H9 (cell line): Measurements from ENCODE around the gene CYP19A1. TPM values are rescaled to one million over a fixed set of nuclear protein-coding genes. Genes with fewer than 3 reads are reported as not detected.

Experiments
- DNase-seq: peaks from one replicate; pipeline ENCODE4 v3.0.0-alpha.2; 2017
- H2AFZ ChIP-seq: one replicate; pipeline ENCODE4 v1.6.1; 2013; ENCODE audit warnings: mild to moderate bottlenecking, low read length, control low read depth, moderate library complexity
- H2AK5ac ChIP-seq: 2 replicates; pipeline ENCODE4 v1.6.1; 2013; ENCODE audit warnings: low read length, control low read depth, mixed read lengths; ENCODE audit not compliant: insufficient read length
- H2BK120ac ChIP-seq: one replicate; pipeline ENCODE4 v1.6.1; 2013; ENCODE audit warnings: low read depth, mild to moderate bottlenecking, low read length, control low read depth, inconsistent platforms; ENCODE audit not compliant: poor library complexity, severe bottlenecking
- H2BK12ac ChIP-seq: 2 replicates; pipeline ENCODE4 v1.6.1; 2013; ENCODE audit warnings: low read length, control low read depth, mixed read lengths, low read depth; ENCODE audit not compliant: insufficient read length
- H2BK15ac ChIP-seq: 2 replicates; pipeline ENCODE4 v1.6.1; 2013; ENCODE audit warnings: low read depth, low read length, control low read depth
- H2BK20ac ChIP-seq: one replicate; pipeline ENCODE4 v1.6.1; 2013; ENCODE audit warnings: low read depth, mild to moderate bottlenecking, low read length, control low read depth, inconsistent platforms; ENCODE audit not compliant: poor library complexity, severe bottlenecking
- H2BK5ac ChIP-seq: 2 replicates; pipeline ENCODE4 v1.6.1; 2013; ENCODE audit warnings: low read length, control low read depth, mixed read lengths; ENCODE audit not compliant: insufficient read length
- H3K14ac ChIP-seq: 2 replicates; pipeline ENCODE4 v1.6.1; 2013; ENCODE audit warnings: low read length, control low read depth; ENCODE audit not compliant: insufficient read depth
- H3K18ac ChIP-seq: 2 replicates; pipeline ENCODE4 v1.6.1; 2013; ENCODE audit warnings: low read depth, mild to moderate bottlenecking, mixed read lengths, low read length, control low read depth; ENCODE audit not compliant: insufficient read length
- H3K23ac ChIP-seq: 2 replicates; pipeline ENCODE4 v1.6.1; 2013; ENCODE audit warnings: low read length, control low read depth, mixed read lengths, low read depth; ENCODE audit not compliant: insufficient read length
- H3K23me2 ChIP-seq: 2 replicates; pipeline ENCODE4 v1.6.1; 2013; ENCODE audit warnings: low read depth, mild to moderate bottlenecking, mixed read lengths, low read length, control low read depth; ENCODE audit not compliant: insufficient read length, poor library complexity, severe bottlenecking
- H3K27ac ChIP-seq: 2 replicates; pipeline ENCODE4 v1.5.1; 2013; ENCODE audit warnings: low read length, control low read depth, mixed read lengths, low read depth; ENCODE audit not compliant: insufficient read length
- H3K27me3 ChIP-seq: 2 replicates; pipeline ENCODE4 v1.6.1; 2013; ENCODE audit warnings: low read length, control low read depth, inconsistent platforms; ENCODE audit not compliant: insufficient read depth
- H3K4ac ChIP-seq: 2 replicates; pipeline ENCODE4 v1.6.1; 2013; ENCODE audit warnings: low read depth, mild to moderate bottlenecking, control low read depth, inconsistent platforms, low read length, moderate library complexity
- H3K4me1 ChIP-seq: 2 replicates; pipeline ENCODE4 v1.6.1; 2013; ENCODE audit warnings: low read length, control low read depth, inconsistent platforms; ENCODE audit not compliant: insufficient read depth
- H3K4me2 ChIP-seq: 2 replicates; pipeline ENCODE4 v1.6.1; 2013; ENCODE audit warnings: low read length, control low read depth, mixed read lengths; ENCODE audit not compliant: insufficient read length, insufficient read depth
- H3K56ac ChIP-seq: 2 replicates; pipeline ENCODE4 v1.6.1; 2013; ENCODE audit warnings: low read depth, mild to moderate bottlenecking, mixed read lengths, low read length, control low read depth; ENCODE audit not compliant: insufficient read length
- H3K79me1 ChIP-seq: 2 replicates; pipeline ENCODE4 v1.6.1; 2013; ENCODE audit warnings: low read depth, mild to moderate bottlenecking, moderate library complexity, low read length, control low read depth, inconsistent platforms; ENCODE audit not compliant: insufficient read depth, poor library complexity, severe bottlenecking
- H3K79me2 ChIP-seq: 2 replicates; pipeline ENCODE4 v1.6.1; 2013; ENCODE audit warnings: low read length, control low read depth, inconsistent platforms; ENCODE audit not compliant: insufficient read depth
- H3K9ac ChIP-seq: 2 replicates; pipeline ENCODE4 v1.6.1; 2013; ENCODE audit warnings: low read length, control low read depth, mixed read lengths; ENCODE audit not compliant: insufficient read length; ENCODE audit errors: extremely low read depth
- H3K9me3 ChIP-seq: one replicate; pipeline ENCODE4 v1.6.1; 2013; ENCODE audit warnings: low read depth, low read length, inconsistent platforms; ENCODE audit not compliant: control insufficient read depth
- H3T11ph ChIP-seq: one replicate; pipeline ENCODE4 v1.6.1; 2013; ENCODE audit warnings: mild to moderate bottlenecking, low read length, control low read depth, inconsistent platforms
- H4K20me1 ChIP-seq: one replicate; pipeline ENCODE4 v1.6.1; 2013; ENCODE audit not compliant: control insufficient read depth, insufficient read length, insufficient read depth
- H4K5ac ChIP-seq: 2 replicates; pipeline ENCODE4 v1.6.1; 2013; ENCODE audit warnings: low read depth, mild to moderate bottlenecking, mixed read lengths, low read length, control low read depth; ENCODE audit not compliant: insufficient read length
- H4K8ac ChIP-seq: replicated peaks from 2 replicates; pipeline ENCODE4 v1.6.1; 2013; ENCODE audit warnings: low read length, control low read depth, mixed read lengths, low read depth; ENCODE audit not compliant: insufficient read length
- H4K91ac ChIP-seq: 2 replicates; pipeline ENCODE4 v1.6.1; 2013; ENCODE audit warnings: low read depth, mild to moderate bottlenecking, moderate library complexity, mixed read lengths, low read length, control low read depth; ENCODE audit not compliant: insufficient read length
- H3K27ac Mint-ChIP-seq, 3 experiments: 2 replicates in 2 of 3; 3 replicates in 1 of 3; pipeline ENCODE4 v1.8.0; 2020 to 2021; ENCODE audit warnings: mixed read lengths in 3 of 3, mild to moderate bottlenecking in 1 of 3, moderate library complexity in 1 of 3
- H3K27me3 Mint-ChIP-seq: 2 replicates; pipeline ENCODE4 v1.8.0; 2021; ENCODE audit warnings: low read depth, mild to moderate bottlenecking, moderate library complexity, mixed read lengths
- H3K36me3 Mint-ChIP-seq, 3 experiments: 2 replicates in 2 of 3; 3 replicates in 1 of 3; pipeline ENCODE4 v1.8.0; 2020 to 2021; ENCODE audit warnings: low read depth in 3 of 3, mixed read lengths in 3 of 3; ENCODE audit not compliant: insufficient read depth in 1 of 3
- H3K4me1 Mint-ChIP-seq, 2 experiments: 2 replicates each; pipeline ENCODE4 v1.8.0; 2020; ENCODE audit warnings: mixed read lengths in 2 of 2
- H3K4me3 Mint-ChIP-seq, 2 experiments: 2 replicates in 1 of 2; 3 replicates in 1 of 2; pipeline ENCODE4 v1.8.0; 2020 to 2021; ENCODE audit warnings: mild to moderate bottlenecking in 2 of 2, mixed read lengths in 2 of 2, moderate library complexity in 1 of 2
- H3K9me3 Mint-ChIP-seq, 2 experiments: 2 replicates in 1 of 2; 3 replicates in 1 of 2; pipeline ENCODE4 v1.8.0; 2020; ENCODE audit warnings: mild to moderate bottlenecking in 2 of 2, mixed read lengths in 2 of 2, moderate library complexity in 1 of 2
- CTCF ChIP-seq: fragments of 200-600 bp; sonication (generic); conservative IDR thresholded peaks from 3 replicates; pipeline ENCODE4 v1.8.0; 2021; ENCODE audit warnings: antibody characterized with exemption, mild to moderate bottlenecking
- total RNA-seq: library from RNA; stranded (reverse); gene quantifications from 2 replicates; pipeline ENCODE4 v1.2.1, GENCODE V29; 2021

The CYP19A1 gene
- total RNA-seq, 1 experiment from 2014 or later = not detected

GRCh38 chr15:51313074-51313393 lies 25.4 kb downstream of the CYP19A1 start:
- no peak overlapping the region for H4K5ac ChIP-seq
- no peak overlapping the region for H2BK5ac ChIP-seq
- peaks cover 9% of the 10 kb centered on the region; the same call in 1 of the 2 replicates for H3K27me3 Mint-ChIP-seq
- no peak overlapping the region for H3K56ac ChIP-seq
- no peaks in the 10 kb centered on the region; a peak in 1 of 5 replicates for H3K9me3 Mint-ChIP-seq
- peak overlapping the region in 2 of 3 experiments; percentile 21 to 54; a peak in 1 of 7 replicates for H3K27ac Mint-ChIP-seq
- H3K4me1 ChIP-seq = no peaks in the 10 kb centered on the region
- no peak overlapping the region for H2BK120ac ChIP-seq
- no peak overlapping the region for H4K91ac ChIP-seq
- H2AFZ ChIP-seq = no peak overlapping the region
- no peaks in the 10 kb centered on the region for H3K27me3 ChIP-seq
- no peak overlapping the region for H3K23ac ChIP-seq
- H2BK15ac ChIP-seq = no peak overlapping the region
- H2BK12ac ChIP-seq = no peak overlapping the region
- DNase-seq = no peak
- H2AK5ac ChIP-seq = no peak overlapping the region
- no peak overlapping the region for H3K27ac ChIP-seq
- no peak overlapping the region for H3K14ac ChIP-seq
- no peak overlapping the region for H2BK20ac ChIP-seq
- H3K4me2 ChIP-seq = no peak overlapping the region
- no peak for TF ChIP-seq CTCF
- H3K4me1 Mint-ChIP-seq = peaks cover 4 to 11% of the 10 kb centered on the region in 2 experiments; a peak in 3 of 4 replicates
- no peak overlapping the region for H3K18ac ChIP-seq
- H3K79me2 ChIP-seq = no peaks in the 10 kb centered on the region
- H3T11ph ChIP-seq = no peak overlapping the region
- no peaks in the 10 kb centered on the region for H3K36me3 Mint-ChIP-seq
- H4K8ac ChIP-seq = no peak overlapping the region
- H3K79me1 ChIP-seq = no peaks in the 10 kb centered on the region
- H3K9me3 ChIP-seq = no peaks in the 10 kb centered on the region
- H3K9ac ChIP-seq = no peak overlapping the region
- no peaks in the 10 kb centered on the region for H4K20me1 ChIP-seq
- H3K4me3 Mint-ChIP-seq = no peak overlapping the region
- no peaks in the 10 kb centered on the region for H3K23me2 ChIP-seq
- no peak overlapping the region for H3K4ac ChIP-seq
